Naive thymus-derived CD4-positive, alpha-beta T cell (primary cell): Measurements from ENCODE around the gene TSC22D1. TPM values are rescaled to one million over a fixed set of nuclear protein-coding genes. Genes with fewer than 3 reads are reported as not detected.
"Not testable (repeated sequence)": the region's sequence is repeated elsewhere in the genome, so short reads cannot be mapped to it uniquely, and the experiment has no call there.

Source experiments
- ATAC-seq: fragments of 150-1000 bp; cut with Tn5 transposase; 2 replicates; pipeline ENCODE4 v1.10.0; 2021; ENCODE audit warnings: mild to moderate bottlenecking, moderate library complexity
- CTCF ChIA-PET: fragments of 350-600 bp; sonication (Branson Sonifier 250); formaldehyde crosslinking; loops from one replicate; lab custom pipeline; 2021; ENCODE audit warnings: antibody characterized with exemption; lab: Charles Lee
- POLR2A ChIA-PET: fragments of 350-600 bp; sonication (Branson Sonifier 250); formaldehyde crosslinking; loops from one replicate; lab custom pipeline; 2021; ENCODE audit warnings: antibody characterized with exemption, inconsistent platforms; lab: Charles Lee
- DNase-seq, 9 donors: peaks; one replicate each; pipeline versions ENCODE4 v3.0.0 to v3.0.0-alpha.2; 2020 to 2022; ENCODE audit warnings: mixed read lengths in 1 of 9
- H3K27ac ChIP-seq: one replicate; pipeline ENCODE4 v1.7.0; 2013; ENCODE audit warnings: mild to moderate bottlenecking, low read depth, low read length, moderate library complexity
- H3K27me3 ChIP-seq, 2 donors: one replicate each; pipeline ENCODE4 v1.7.0; 2013; ENCODE audit warnings: low read length in 2 of 2, mild to moderate bottlenecking in 2 of 2, moderate library complexity in 2 of 2; ENCODE audit not compliant: control insufficient read depth in 2 of 2, insufficient read depth in 2 of 2
- H3K36me3 ChIP-seq, 3 experiments: 1 replicate in 2 of 3; 2 replicates in 1 of 3; pipeline ENCODE4 v1.7.0; 2013; ENCODE audit warnings: low read length in 3 of 3, mild to moderate bottlenecking in 3 of 3, moderate library complexity in 1 of 3; ENCODE audit not compliant: insufficient read depth in 3 of 3, control insufficient read depth in 2 of 3
- H3K4me1 ChIP-seq, 2 donors: one replicate each; pipeline ENCODE4 v1.7.0; 2013; ENCODE audit warnings: low read length in 2 of 2, mild to moderate bottlenecking in 2 of 2, moderate library complexity in 1 of 2; ENCODE audit not compliant: control insufficient read depth in 2 of 2, insufficient read depth in 2 of 2
- H3K4me3 ChIP-seq: 2 replicates; pipeline ENCODE4 v1.7.0; 2013; ENCODE audit warnings: mild to moderate bottlenecking, low read length
- H3K9me3 ChIP-seq, 3 experiments: 1 replicate in 2 of 3; 2 replicates in 1 of 3; pipeline ENCODE4 v1.7.0; 2013; ENCODE audit warnings: low read length in 3 of 3; ENCODE audit not compliant: control insufficient read depth in 2 of 3
- H3K27ac Mint-ChIP-seq, 9 donors: one replicate each; pipeline ENCODE4 v1.8.0; 2020 to 2022; ENCODE audit warnings: mixed read lengths in 9 of 9, mild to moderate bottlenecking in 8 of 9, moderate library complexity in 5 of 9, inconsistent platforms in 2 of 9
- H3K27me3 Mint-ChIP-seq, 5 donors: one replicate each; pipeline ENCODE4 v1.8.0; 2021 to 2022; ENCODE audit warnings: mixed read lengths in 5 of 5, mild to moderate bottlenecking in 1 of 5
- H3K36me3 Mint-ChIP-seq, 5 donors: one replicate each; pipeline ENCODE4 v1.8.0; 2020 to 2022; ENCODE audit warnings: mixed read lengths in 5 of 5, mild to moderate bottlenecking in 3 of 5, inconsistent platforms in 1 of 5
- H3K4me1 Mint-ChIP-seq, 7 donors: one replicate each; pipeline ENCODE4 v1.8.0; 2020 to 2022; ENCODE audit warnings: mixed read lengths in 7 of 7, mild to moderate bottlenecking in 3 of 7, inconsistent platforms in 1 of 7
- H3K4me3 Mint-ChIP-seq, 10 donors: one replicate each; pipeline ENCODE4 v1.8.0; 2020 to 2022; ENCODE audit warnings: mild to moderate bottlenecking in 10 of 10, mixed read lengths in 10 of 10, moderate library complexity in 6 of 10, inconsistent platforms in 2 of 10
- H3K9me3 Mint-ChIP-seq, 11 donors: one replicate each; pipeline ENCODE4 v1.8.0; 2020 to 2022; ENCODE audit warnings: mixed read lengths in 11 of 11, mild to moderate bottlenecking in 4 of 11, inconsistent platforms in 1 of 11, moderate library complexity in 1 of 11
- intact Hi-C, 2 donors: fragments of 100-400 bp; cut with micrococcal nuclease; formaldehyde crosslinking; loops; one replicate each; pipeline ENCODE4 v1.15.1; 2023
- polyA plus RNA-seq, 2 donors: library from polyadenylated mRNA; unstranded; fragments of 300-500 nt; fragmentation: Illumina TruSeq; gene quantifications; one replicate each; pipeline ENCODE4 v1.2.3, GENCODE V29; 2021
- total RNA-seq, 6 experiments: library from RNA in 5 of 6; stranded (reverse) in 5 of 6; gene quantifications; 1 replicate in 5 of 6; 2 replicates in 1 of 6; pipeline ENCODE4 v1.2.3 and lab custom pipeline; 2021 to 2026

The TSC22D1 gene
- total and polyA plus RNA-seq, 7 experiments from 2014 or later, result 5.7 to 38.7 (median 29.5) TPM

GRCh38 chr13:44566601-44567000 lies 9.5 kb downstream of the TSC22D1 start:
- H3K36me3 ChIP-seq, result no peaks in the 10 kb centered on the region
- DNase-seq (no peak), ATAC-seq (no peak)
- Mint-ChIP-seq H3K4me3 (no peak overlapping the region), H3K9me3 (no peaks in the 10 kb centered on the region), H3K27me3 (peaks cover 0 to 23% (median 0%) of the 10 kb centered on the region in 5 donors), H3K4me1 (peaks cover 0 to 59% (median 47%) of the 10 kb centered on the region in 7 donors), H3K27ac (no peak overlapping the region), H3K36me3 (peaks cover 0 to 12% (median 2%) of the 10 kb centered on the region in 5 donors)
- no peaks in the 10 kb centered on the region for H3K9me3 ChIP-seq
- no peak overlapping the region for H3K4me3 ChIP-seq
- intact Hi-C loops, result no loop called here
- POLR2A ChIA-PET, result no interaction called here
- CTCF ChIA-PET, result no interaction called here
- peaks cover 0 to 9% of the 10 kb centered on the region in 2 donors for H3K4me1 ChIP-seq
- no peak overlapping the region for H3K27ac ChIP-seq
- no peaks in the 10 kb centered on the region for H3K27me3 ChIP-seq

- Mint-ChIP-seq H3K27me3 (peaks cover 0 to 23% (median 0%) of the 10 kb centered on the region in 5 donors), H3K4me1 (peaks cover 0 to 54% (median 47%) of the 10 kb centered on the region in 7 donors), H3K36me3 (peaks cover 0 to 12% (median 2%) of the 10 kb centered on the region in 5 donors), H3K27ac (no peak overlapping the region), H3K4me3 (no peak overlapping the region), H3K9me3 (peaks cover 0 to 1% (median 0%) of the 10 kb centered on the region in 11 donors)
- Histone ChIP-seq H3K27ac (no peak overlapping the region), H3K36me3 (no peaks in the 10 kb centered on the region), H3K4me3 (no peak overlapping the region), H3K27me3 (no peaks in the 10 kb centered on the region), H3K9me3 (no peaks in the 10 kb centered on the region), H3K4me1 (peaks cover 0 to 9% of the 10 kb centered on the region in 2 donors)
- DNase-seq (no peak), ATAC-seq (no peak)
- ChIA-PET CTCF (interaction anchor here (0.6 kb wide), 1 partner anchor 8 kb away, joined by 3 read pairs; no protein-coding TSS in a partner anchor), POLR2A (no interaction called here)
- intact Hi-C loops, result no loop called here
Observed at GRCh38 chr13:44565881-44566280, 10.2 kb downstream of the TSC22D1 start.

- Histone ChIP-seq H3K9me3 (no peaks in the 10 kb centered on the region), H3K36me3 (no peaks in the 10 kb centered on the region), H3K27me3 (no peaks in the 10 kb centered on the region), H3K4me3 (no peak overlapping the region), H3K4me1 (peaks cover 0 to 9% of the 10 kb centered on the region in 2 donors), H3K27ac (no peak overlapping the region)
- ChIA-PET CTCF (no interaction called here), POLR2A (no interaction called here)
- ATAC-seq, result no peak
- peaks cover 0 to 50% (median 42%) of the 10 kb centered on the region in 7 donors for H3K4me1 Mint-ChIP-seq
- peaks cover 0 to 1% (median 0%) of the 10 kb centered on the region in 11 donors for H3K9me3 Mint-ChIP-seq
- H3K27me3 Mint-ChIP-seq, result peaks cover 0 to 23% (median 0%) of the 10 kb centered on the region in 5 donors
- no peak for DNase-seq
- H3K36me3 Mint-ChIP-seq, result peaks cover 0 to 12% (median 2%) of the 10 kb centered on the region in 5 donors
- intact Hi-C loops, result no loop called here
- no peak overlapping the region for H3K27ac Mint-ChIP-seq
- H3K4me3 Mint-ChIP-seq, result no peak overlapping the region
Observed at GRCh38 chr13:44564936-44565335, 11.2 kb downstream of the TSC22D1 start.

DNA sequence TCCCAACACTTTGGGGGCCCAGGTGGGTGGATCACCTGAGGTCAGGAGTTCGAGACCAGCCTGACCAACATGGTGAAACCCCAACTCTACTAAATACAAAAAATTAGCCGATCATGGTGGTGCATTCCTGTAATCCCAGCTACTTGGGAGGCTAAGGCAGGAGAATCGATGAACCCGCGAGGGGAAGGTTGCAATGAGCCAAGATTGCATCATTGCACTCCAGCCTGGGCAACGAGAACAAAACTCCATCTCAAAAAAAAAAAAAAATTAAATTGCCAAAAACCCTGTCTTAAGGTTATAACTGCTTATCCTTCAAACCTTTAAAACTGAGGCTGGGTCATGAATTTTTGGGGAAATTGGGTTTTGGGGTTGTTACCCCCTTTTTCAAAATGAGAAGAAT lies 13.3 kb downstream of the TSC22D1 start:
- ATAC-seq, H3K9me3 Mint-ChIP-seq, H3K4me3 ChIP-seq, POLR2A ChIA-PET, H3K27ac Mint-ChIP-seq, H3K27me3 ChIP-seq, H3K27me3 Mint-ChIP-seq, H3K27ac ChIP-seq, H3K9me3 ChIP-seq, DNase-seq, H3K4me1 ChIP-seq, H3K36me3 ChIP-seq, CTCF ChIA-PET, H3K4me3 Mint-ChIP-seq, intact Hi-C loops: not testable (repeated sequence)
- Mint-ChIP-seq H3K36me3 (peaks cover 0 to 12% (median 2%) of the 10 kb centered on the region in 5 donors), H3K4me1 (peaks cover 0 to 33% (median 27%) of the 10 kb centered on the region in 7 donors)

DNA sequence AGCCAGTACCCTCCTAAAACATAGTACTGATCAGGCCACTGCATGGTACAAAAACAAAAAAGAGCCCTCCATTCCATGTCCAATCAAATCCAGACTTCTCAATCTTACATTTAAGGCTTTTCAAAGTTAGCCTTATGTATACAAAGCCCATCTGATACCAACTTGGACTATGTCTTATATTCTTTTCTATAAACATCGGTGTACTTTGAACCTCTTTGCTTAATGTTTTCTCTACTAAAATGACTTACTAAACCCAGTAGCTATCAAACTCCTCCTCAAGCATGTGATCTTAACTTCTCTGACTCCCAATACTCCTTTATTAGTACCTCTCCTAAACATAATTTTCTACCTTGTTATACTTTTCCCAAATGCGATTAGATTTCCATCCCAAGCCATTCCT lies 14.8 kb downstream of the TSC22D1 start:
- H3K4me1 ChIP-seq, result no peaks in the 10 kb centered on the region
- no peaks in the 10 kb centered on the region for H3K9me3 ChIP-seq
- H3K27me3 ChIP-seq, result no peaks in the 10 kb centered on the region
- ATAC-seq, result no peak
- H3K36me3 Mint-ChIP-seq, result peaks cover 0 to 5% (median 2%) of the 10 kb centered on the region in 5 donors
- ChIA-PET CTCF (no interaction called here), POLR2A (no interaction called here)
- no peak overlapping the region for H3K4me3 Mint-ChIP-seq
- H3K9me3 Mint-ChIP-seq, result peaks cover 0 to 1% (median 0%) of the 10 kb centered on the region in 11 donors
- no peak for DNase-seq
- H3K27ac ChIP-seq, result no peak overlapping the region
- peaks cover 0 to 19% (median 13%) of the 10 kb centered on the region in 7 donors for H3K4me1 Mint-ChIP-seq
- H3K27ac Mint-ChIP-seq, result no peak overlapping the region
- no peaks in the 10 kb centered on the region for H3K36me3 ChIP-seq
- intact Hi-C loops, result no loop called here
- H3K27me3 Mint-ChIP-seq, result no peaks in the 10 kb centered on the region
- no peak overlapping the region for H3K4me3 ChIP-seq

GRCh38 chr13:44557986-44558385 lies 18.1 kb downstream of the TSC22D1 start:
- Histone ChIP-seq H3K27ac (no peak overlapping the region), H3K4me3 (no peak overlapping the region), H3K9me3 (no peaks in the 10 kb centered on the region), H3K4me1 (no peaks in the 10 kb centered on the region), H3K36me3 (no peaks in the 10 kb centered on the region), H3K27me3 (no peaks in the 10 kb centered on the region)
- intact Hi-C loops, result no loop called here
- H3K4me1 Mint-ChIP-seq, result peaks cover 0 to 4% (median 0%) of the 10 kb centered on the region in 7 donors
- peaks cover 0 to 5% (median 0%) of the 10 kb centered on the region in 5 donors for H3K36me3 Mint-ChIP-seq
- H3K9me3 Mint-ChIP-seq, result peaks cover 0 to 1% (median 0%) of the 10 kb centered on the region in 11 donors
- CTCF ChIA-PET, result interaction anchor here (0.5 to 0.7 kb wide), 2 partner anchors 8 to 69 kb away, joined by 3 read pairs; no protein-coding TSS in a partner anchor
- no peaks in the 10 kb centered on the region for H3K27me3 Mint-ChIP-seq
- H3K27ac Mint-ChIP-seq, result no peak overlapping the region
- no peak overlapping the region for H3K4me3 Mint-ChIP-seq
- ATAC-seq (no peak), DNase-seq (no peak)
- POLR2A ChIA-PET, result interaction anchor here (0.9 kb wide), 1 partner anchor 20 kb away, joined by 3 read pairs; no protein-coding TSS in a partner anchor

DNA sequence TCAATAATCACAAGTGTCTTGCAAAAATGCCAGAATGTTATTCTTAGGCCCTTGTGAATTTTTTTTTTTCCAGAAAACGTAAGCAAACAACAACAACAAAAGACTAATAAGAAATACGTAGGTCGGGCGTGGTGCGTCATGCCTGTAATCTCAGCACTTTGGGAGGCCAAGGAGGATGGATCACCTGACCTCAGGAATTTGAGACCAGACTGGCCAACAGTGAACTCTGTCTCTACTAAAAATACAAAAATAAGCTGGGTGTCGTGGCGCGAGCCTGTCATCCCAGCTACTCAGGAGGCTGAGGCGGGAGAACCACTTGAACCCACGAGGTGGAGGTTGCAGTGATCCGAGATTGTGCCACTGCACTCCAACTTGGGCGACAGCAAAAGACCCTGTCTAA lies 20.9 kb downstream of the TSC22D1 start:
- POLR2A ChIA-PET, result no interaction called here
- H3K36me3 ChIP-seq, result no peaks in the 10 kb centered on the region
- H3K27me3 Mint-ChIP-seq, result no peaks in the 10 kb centered on the region
- ATAC-seq (no peak), DNase-seq (no peak)
- H3K27ac ChIP-seq, result no peak overlapping the region
- no peaks in the 10 kb centered on the region for H3K4me1 ChIP-seq
- no peak overlapping the region for H3K4me3 Mint-ChIP-seq
- CTCF ChIA-PET, result no interaction called here
- H3K27ac Mint-ChIP-seq, result no peak overlapping the region
- H3K27me3 ChIP-seq, result no peaks in the 10 kb centered on the region
- no peak overlapping the region for H3K4me3 ChIP-seq
- H3K9me3 Mint-ChIP-seq, result no peaks in the 10 kb centered on the region
- H3K4me1 Mint-ChIP-seq, result peaks cover 0 to 4% (median 0%) of the 10 kb centered on the region in 7 donors
- intact Hi-C loops, result no loop called here
- H3K9me3 ChIP-seq, result no peaks in the 10 kb centered on the region
- H3K36me3 Mint-ChIP-seq, result peaks cover 0 to 16% (median 3%) of the 10 kb centered on the region in 5 donors
